Mesenchymal stem cell (in vitro differentiated cells and primary cell): Measurements from ENCODE around the gene TASOR2. TPM values are rescaled to one million over a fixed set of nuclear protein-coding genes. Genes with fewer than 3 reads are reported as not detected.

Experiments
- DNase-seq: peaks from one replicate; pipeline ENCODE4 v3.0.0-alpha.2; 2013
- H2AFZ ChIP-seq: one replicate; pipeline ENCODE4 v1.6.1; 2013; ENCODE audit warnings: low read depth, mild to moderate bottlenecking, control low read depth, inconsistent platforms, low read length, moderate library complexity
- H2AK5ac ChIP-seq: 2 replicates; pipeline ENCODE4 v1.6.1; 2013; ENCODE audit warnings: low read length, moderate library complexity, mild to moderate bottlenecking, inconsistent platforms; ENCODE audit not compliant: severe bottlenecking
- H2BK120ac ChIP-seq: one replicate; pipeline ENCODE4 v1.6.1; 2013; ENCODE audit warnings: low read depth, mild to moderate bottlenecking, inconsistent platforms, low read length, moderate library complexity
- H2BK12ac ChIP-seq, 2 experiments: one replicate each; pipeline ENCODE4 v1.6.1; 2013; ENCODE audit warnings: inconsistent platforms in 2 of 2, low read length in 2 of 2, mild to moderate bottlenecking in 2 of 2, moderate library complexity in 2 of 2, control low read depth in 1 of 2
- H2BK15ac ChIP-seq: one replicate; pipeline ENCODE4 v1.6.1; 2013; ENCODE audit warnings: mild to moderate bottlenecking, low read depth, inconsistent platforms; ENCODE audit not compliant: poor library complexity, severe bottlenecking
- H2BK5ac ChIP-seq: 2 replicates; pipeline ENCODE4 v1.6.1; 2013; ENCODE audit warnings: low read depth, mild to moderate bottlenecking, low read length, control low read depth, inconsistent platforms; ENCODE audit not compliant: poor library complexity, severe bottlenecking
- H3K14ac ChIP-seq, 2 experiments: one replicate each; pipeline ENCODE4 v1.6.1; 2013; ENCODE audit warnings: inconsistent platforms in 2 of 2, low read length in 2 of 2, control low read depth in 1 of 2, mild to moderate bottlenecking in 1 of 2, moderate library complexity in 1 of 2
- H3K18ac ChIP-seq, 2 experiments: one replicate each; pipeline ENCODE4 v1.6.1; 2013; ENCODE audit warnings: inconsistent platforms in 2 of 2, low read length in 2 of 2, control low read depth in 1 of 2, low read depth in 1 of 2, mild to moderate bottlenecking in 1 of 2
- H3K23ac ChIP-seq, 2 experiments: one replicate each; pipeline ENCODE4 v1.6.1; 2013; ENCODE audit warnings: inconsistent platforms in 2 of 2, low read length in 2 of 2, mild to moderate bottlenecking in 2 of 2, moderate library complexity in 2 of 2, control low read depth in 1 of 2
- H3K27ac ChIP-seq: 2 replicates; pipeline ENCODE4 v1.5.1; 2013; ENCODE audit warnings: mild to moderate bottlenecking, moderate library complexity, low read length, control low read depth, inconsistent platforms; ENCODE audit not compliant: poor library complexity, severe bottlenecking
- H3K27me3 ChIP-seq, 2 experiments: 2 replicates each; pipeline versions ENCODE4 v1.6.1 to v1.7.0; 2013; ENCODE audit warnings: low read length in 2 of 2, mild to moderate bottlenecking in 2 of 2, moderate library complexity in 2 of 2, control low read depth in 1 of 2, inconsistent platforms in 1 of 2; ENCODE audit not compliant: control insufficient read depth in 1 of 2, insufficient read depth in 1 of 2
- H3K36me3 ChIP-seq, 2 experiments: 2 replicates each; pipeline versions ENCODE4 v1.6.1 to v1.7.0; 2013; ENCODE audit warnings: low read length in 2 of 2, control low read depth in 1 of 2, inconsistent platforms in 1 of 2, low read depth in 1 of 2, mild to moderate bottlenecking in 1 of 2; ENCODE audit not compliant: insufficient read depth in 2 of 2, control insufficient read depth in 1 of 2
- H3K4ac ChIP-seq, 2 experiments: one replicate each; pipeline ENCODE4 v1.6.1; 2013; ENCODE audit warnings: inconsistent platforms in 2 of 2, low read length in 2 of 2, mild to moderate bottlenecking in 2 of 2, moderate library complexity in 2 of 2, control low read depth in 1 of 2, low read depth in 1 of 2
- H3K4me1 ChIP-seq: 2 replicates; pipeline ENCODE4 v1.6.1; 2013; ENCODE audit warnings: low read depth, low read length, control low read depth; ENCODE audit not compliant: control insufficient read depth, insufficient read depth
- H3K4me2 ChIP-seq: 2 replicates; pipeline ENCODE4 v1.6.1; 2013; ENCODE audit warnings: low read length, mild to moderate bottlenecking, inconsistent platforms; ENCODE audit not compliant: poor library complexity, severe bottlenecking
- H3K4me3 ChIP-seq, 2 experiments: 2 replicates each; pipeline versions ENCODE4 v1.5.1 to v1.7.0; 2013; ENCODE audit warnings: low read length in 2 of 2, mild to moderate bottlenecking in 2 of 2, control low read depth in 1 of 2, low read depth in 1 of 2; ENCODE audit not compliant: insufficient read depth in 1 of 2
- H3K79me1 ChIP-seq: replicated peaks from 2 replicates; pipeline ENCODE4 v1.6.1; 2013; ENCODE audit warnings: mild to moderate bottlenecking, control low read depth, low read length, inconsistent platforms; ENCODE audit not compliant: poor library complexity, severe bottlenecking
- H3K9ac ChIP-seq: 2 replicates; pipeline ENCODE4 v1.7.0; 2013; ENCODE audit warnings: mild to moderate bottlenecking, low read length, moderate library complexity
- H3K9me3 ChIP-seq: 2 replicates; pipeline ENCODE4 v1.7.0; 2013; ENCODE audit warnings: mild to moderate bottlenecking, low read length; ENCODE audit not compliant: control insufficient read depth
- H4K8ac ChIP-seq: one replicate; pipeline ENCODE4 v1.6.1; 2013; ENCODE audit warnings: inconsistent platforms, mild to moderate bottlenecking, low read length, moderate library complexity
- H4K91ac ChIP-seq: one replicate; pipeline ENCODE4 v1.6.1; 2013; ENCODE audit warnings: mild to moderate bottlenecking, low read length, inconsistent platforms
- WGBS: methylation state at CpG from one replicate; pipeline ENCODE4 v1.1.7; 2013; ENCODE audit warnings: mixed read lengths; 5-methylcytosine and 5-hydroxymethylcytosine counted together
- polyA plus RNA-seq, 2 experiments: library from polyadenylated mRNA; stranded (reverse); fragments of 200-250 nt; gene quantifications; one replicate each; pipeline ENCODE4 v1.2.3, GENCODE V29; 2013

The TASOR2 gene, protein sequence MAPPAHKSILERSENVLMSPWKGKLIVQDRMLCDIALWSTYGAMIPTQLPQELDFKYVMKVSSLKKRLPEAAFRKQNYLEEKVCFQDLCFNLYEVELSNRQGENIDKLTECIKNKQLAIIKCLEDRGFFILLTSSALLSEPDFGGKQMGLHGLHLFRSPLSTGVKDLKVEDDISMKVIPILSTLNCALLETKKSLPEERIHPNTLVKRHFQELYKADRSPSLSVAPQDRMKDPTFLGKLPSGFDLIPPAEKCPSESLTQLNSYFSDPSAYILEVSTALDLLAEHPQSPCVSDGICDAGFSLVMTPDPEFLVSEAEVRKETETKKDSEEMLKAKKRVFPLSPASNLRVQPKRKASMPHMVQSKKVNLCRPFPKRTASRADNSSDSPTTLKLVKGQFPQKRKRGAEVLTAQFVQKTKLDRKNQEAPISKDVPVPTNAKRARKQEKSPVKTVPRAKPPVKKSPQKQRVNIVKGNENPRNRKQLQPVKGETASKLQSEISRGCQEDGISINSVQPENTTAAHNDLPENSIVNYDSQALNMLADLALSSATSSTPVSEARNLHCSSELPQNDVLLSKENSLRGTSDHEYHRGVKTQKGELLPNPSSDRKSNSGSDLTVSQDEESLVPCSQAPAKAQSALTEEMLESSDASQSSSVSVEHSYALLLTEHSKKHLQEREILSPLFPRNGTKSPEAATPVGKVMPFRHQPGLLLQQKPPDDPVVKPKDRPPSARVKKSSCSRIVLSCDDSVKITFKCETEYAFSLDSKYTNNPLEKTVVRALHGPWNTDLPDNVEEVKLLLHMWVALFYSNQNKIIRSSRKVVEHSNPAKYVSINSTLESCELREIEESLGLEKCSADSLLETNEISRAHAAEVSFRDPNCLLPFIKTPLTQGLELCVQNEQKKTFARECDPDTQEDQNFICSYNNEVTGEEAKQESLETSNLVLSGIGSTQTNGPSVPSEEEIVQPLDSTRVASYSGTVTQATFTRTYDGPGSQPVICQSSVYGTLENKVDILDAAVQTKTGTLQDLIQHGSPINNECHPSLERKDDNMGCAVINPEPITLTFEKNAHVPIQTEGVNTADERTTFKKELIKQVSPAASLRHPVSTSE (N-terminal part only)
- polyA plus RNA-seq (2013, experiment 1 of 2), result 14.7 TPM
- 15.4 TPM for polyA plus RNA-seq (2013, experiment 2 of 2)

DNA sequence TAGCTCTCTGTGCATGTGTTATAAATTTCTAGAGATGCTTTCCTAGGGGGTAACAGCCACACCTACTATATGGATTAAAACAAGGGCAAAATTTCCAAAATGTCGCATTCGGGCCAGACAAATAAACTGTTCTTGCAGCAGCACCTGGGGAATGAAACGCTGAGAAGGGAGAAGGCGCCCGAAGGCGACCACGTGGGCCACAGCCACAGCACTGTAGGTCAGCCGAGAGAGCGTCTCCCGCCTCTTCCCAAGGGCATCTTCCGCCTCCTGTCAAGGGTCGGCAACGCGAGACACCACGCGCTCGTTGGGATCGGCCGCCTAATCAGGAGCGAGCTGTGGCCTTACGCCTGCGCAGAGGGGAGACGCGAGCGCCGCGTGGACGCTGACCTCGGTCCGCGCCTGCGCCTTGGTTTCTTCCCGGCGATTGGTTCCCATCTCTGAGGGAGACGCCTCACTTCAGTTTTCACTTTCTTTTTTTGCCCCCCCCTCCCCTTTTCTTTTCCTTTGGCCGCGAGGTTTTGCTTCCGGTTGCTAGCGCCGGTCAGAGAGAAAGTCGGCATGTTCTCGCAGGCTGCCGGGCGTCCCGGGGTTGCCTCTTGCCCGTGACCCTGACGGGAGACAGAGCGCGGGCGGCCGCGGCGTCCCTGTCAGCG, at the start of gene TASOR2:
Gene TASOR2, plus strand, starts transcription at position 521 of the 653 bp plus-strand sequence. CDS start 35,805 bp downstream, outside the sequence.
- H3K4me1 ChIP-seq, result no peaks in the 10 kb centered on the region
- 2% methylated on average over 53 of the region's 54 CpGs for WGBS
- peak within 1 kb of the TSS; percentile 47 to 88 for H3K4ac ChIP-seq
- peak within 1 kb of the TSS; percentile 11 for H2BK5ac ChIP-seq
- peak within 1 kb of the TSS; percentile 88 to 92 for H3K4me3 ChIP-seq
- H3K4me2 ChIP-seq, result peak within 1 kb of the TSS; percentile 79
- no peak within 1 kb of the TSS for H2BK120ac ChIP-seq
- peak within 1 kb of the TSS in 1 of 2 experiments; percentile 34 for H3K23ac ChIP-seq
- peak within 1 kb of the TSS; percentile 89 for H4K91ac ChIP-seq
- peak within 1 kb of the TSS in 1 of 2 experiments; percentile 61 for H3K14ac ChIP-seq
- H3K9me3 ChIP-seq, result no peaks in the 10 kb centered on the region
- H3K27me3 ChIP-seq, result peaks cover 0 to 4% of the 10 kb centered on the region in 2 experiments
- H3K79me1 ChIP-seq, result peaks cover 3% of the 10 kb centered on the region
- peak within 1 kb of the TSS; percentile 78 for H4K8ac ChIP-seq
- peak within 1 kb of the TSS; percentile 91 for H2AFZ ChIP-seq
- peak within 1 kb of the TSS; percentile 67 to 83 for H3K18ac ChIP-seq
- H2AK5ac ChIP-seq, result no peak within 1 kb of the TSS
- H2BK12ac ChIP-seq, result peak within 1 kb of the TSS in 1 of 2 experiments; percentile 49
- peak within 1 kb of the TSS; percentile 48 for H3K27ac ChIP-seq
- H3K36me3 ChIP-seq, result peaks cover 0 to 5% of the 10 kb centered on the region in 2 experiments
- peak within 1 kb of the TSS; percentile 65 for H2BK15ac ChIP-seq
- DNase-seq, result peak; percentile 97
- H3K9ac ChIP-seq, result peak within 1 kb of the TSS; percentile 86

DNA sequence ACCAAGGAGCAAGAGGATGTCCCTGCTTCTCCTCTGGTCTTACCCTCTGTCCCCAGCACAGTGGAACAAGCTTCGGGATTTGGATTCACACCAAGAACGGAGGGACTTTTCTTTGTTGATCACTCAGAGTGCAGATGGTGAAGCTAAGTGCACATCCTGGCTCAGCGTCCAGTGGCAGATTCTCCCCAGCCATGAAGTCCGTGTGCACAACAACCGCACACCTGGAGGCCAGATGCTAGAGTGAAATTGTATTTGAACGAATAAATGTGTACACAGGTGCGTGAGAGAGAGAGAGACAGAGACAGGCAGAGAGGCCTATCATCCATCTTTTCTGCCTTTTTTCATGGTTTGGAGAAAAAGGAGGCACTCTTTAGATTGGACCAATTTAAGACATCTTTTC, 49.7 kb upstream of the TASOR2 start:
- Histone ChIP-seq H3K4me3 (no peak overlapping the region), H3K27me3 (no peaks in the 10 kb centered on the region), H2BK15ac (no peak overlapping the region), H3K23ac (no peak overlapping the region), H3K14ac (no peak overlapping the region), H4K91ac (no peak overlapping the region), H3K4me2 (no peak overlapping the region), H3K4ac (no peak overlapping the region), H3K9me3 (no peaks in the 10 kb centered on the region), H2AFZ (no peak overlapping the region), H3K79me1 (no peaks in the 10 kb centered on the region), H2BK12ac (no peak overlapping the region), H3K27ac (no peak overlapping the region), H3K4me1 (peaks cover 9% of the 10 kb centered on the region), H3K18ac (no peak overlapping the region), H3K9ac (no peak overlapping the region), H2AK5ac (no peak overlapping the region), H2BK5ac (no peak overlapping the region), H3K36me3 (peaks cover 11 to 17% of the 10 kb centered on the region in 2 experiments), H4K8ac (no peak overlapping the region), H2BK120ac (no peak overlapping the region)
- 92% methylated on average over 7 of the region's 7 CpGs for WGBS
- no peak for DNase-seq

DNA sequence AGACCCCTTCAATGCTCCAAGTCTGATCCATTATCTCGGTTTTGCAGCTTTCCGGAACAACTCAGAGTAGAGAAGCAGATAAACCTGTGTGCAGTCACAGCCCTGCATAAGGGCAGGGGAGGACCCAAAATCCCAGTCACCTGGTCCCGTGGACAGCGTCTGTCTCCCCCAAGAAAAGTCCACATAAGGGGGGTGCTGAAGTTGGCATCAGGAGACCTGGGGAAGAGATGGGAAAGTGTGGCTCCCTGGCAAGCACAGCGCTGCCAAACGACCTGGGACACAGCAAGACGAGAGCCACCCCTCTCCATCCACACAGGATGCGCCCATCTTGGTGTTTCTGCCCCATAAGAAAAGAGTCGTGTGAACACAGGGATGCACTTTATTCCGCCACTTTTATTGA, 46.1 kb upstream of the TASOR2 start:
- no peaks in the 10 kb centered on the region for H3K27me3 ChIP-seq
- H3K36me3 ChIP-seq, result peaks cover 29 to 42% of the 10 kb centered on the region in 2 experiments
- no peak overlapping the region for H2BK12ac ChIP-seq
- H3K9me3 ChIP-seq, result no peaks in the 10 kb centered on the region
- H4K8ac ChIP-seq, result no peak overlapping the region
- no peaks in the 10 kb centered on the region for H3K79me1 ChIP-seq
- H2AK5ac ChIP-seq, result no peak overlapping the region
- H4K91ac ChIP-seq, result no peak overlapping the region
- no peak overlapping the region for H2BK120ac ChIP-seq
- no peak overlapping the region for H3K4me3 ChIP-seq
- no peak for DNase-seq
- no peak overlapping the region for H3K27ac ChIP-seq
- H3K14ac ChIP-seq, result no peak overlapping the region
- H3K23ac ChIP-seq, result no peak overlapping the region
- H3K4me2 ChIP-seq, result no peak overlapping the region
- peak overlapping the region; percentile 37 for H2BK5ac ChIP-seq
- no peak overlapping the region for H2AFZ ChIP-seq
- no peak overlapping the region for H3K9ac ChIP-seq
- whole genome bisulfite sequencing, result 97% methylated on average over 10 of the region's 10 CpGs
- H2BK15ac ChIP-seq, result no peak overlapping the region
- H3K18ac ChIP-seq, result no peak overlapping the region
- no peak overlapping the region for H3K4ac ChIP-seq
- no peaks in the 10 kb centered on the region for H3K4me1 ChIP-seq
